GM12878 (cell line): ENCODE results near the gene ARHGAP15. TPM values are rescaled to one million over a fixed set of nuclear protein-coding genes. Genes with fewer than 3 reads are reported as not detected.

Source experiments
- BHLHE40 ChIP-seq, 2 experiments: fragments of 450-650 bp in 1 of 2; IDR thresholded peaks; 2 replicates each; pipeline ENCODE4 v1.6.1; 2011 to 2017; ENCODE audit warnings: low read depth in 2 of 2, borderline replicate concordance in 1 of 2, improper control_type of control experiment in 1 of 2, low read length in 1 of 2, mild to moderate bottlenecking in 1 of 2
- E4F1 ChIP-seq: fragments of 450-650 bp; IDR thresholded peaks from 2 replicates; pipeline ENCODE4 v1.6.1; 2018; ENCODE audit warnings: borderline replicate concordance, mild to moderate bottlenecking; ENCODE audit not compliant: partially characterized antibody
- FOS ChIP-seq: IDR thresholded peaks from 3 replicates; pipeline ENCODE4 v1.6.1; 2011; ENCODE audit warnings: borderline replicate concordance; ENCODE audit not compliant: insufficient read length; ENCODE audit errors: extremely low read depth
- HSF1 ChIP-seq: fragments of 150-350 bp; IDR thresholded peaks from 2 replicates; pipeline ENCODE4 v1.6.1; 2014; ENCODE audit warnings: mild to moderate bottlenecking, low read depth, low read length
- IKZF2 ChIP-seq, 2 experiments: fragments of 450-650 bp; IDR thresholded peaks; 2 replicates each; pipeline ENCODE4 v1.6.1; 2017; ENCODE audit warnings: mild to moderate bottlenecking in 2 of 2, moderate library complexity in 2 of 2
- JUNB ChIP-seq: IDR thresholded peaks from 2 replicates; pipeline ENCODE4 v1.6.1; 2016; ENCODE audit warnings: antibody characterized with exemption, mild to moderate bottlenecking
- MLLT1 ChIP-seq: fragments of 450-650 bp; IDR thresholded peaks from 2 replicates; pipeline ENCODE4 v1.6.1; 2016; ENCODE audit warnings: mild to moderate bottlenecking
- MYB ChIP-seq: fragments of 150-350 bp; IDR thresholded peaks from 2 replicates; pipeline ENCODE4 v1.6.1; 2014; ENCODE audit warnings: mild to moderate bottlenecking, low read depth, low read length, borderline replicate concordance
- NR2C1 ChIP-seq: fragments of 450-650 bp; IDR thresholded peaks from 2 replicates; pipeline ENCODE4 v1.6.1; 2017; ENCODE audit warnings: antibody characterized with exemption, mild to moderate bottlenecking, moderate library complexity
- RAD21 ChIP-seq: IDR thresholded peaks from 2 replicates; pipeline ENCODE4 v1.6.1; 2011; ENCODE audit warnings: mild to moderate bottlenecking, low read depth, low read length, moderate library complexity; ENCODE audit not compliant: insufficient read depth
- SMAD1 ChIP-seq: fragments of 450-650 bp; IDR thresholded peaks from 2 replicates; pipeline ENCODE4 v1.6.1; 2018; ENCODE audit warnings: mild to moderate bottlenecking, low read depth; ENCODE audit not compliant: partially characterized antibody
- SPI1 ChIP-seq: IDR thresholded peaks from 2 replicates; pipeline ENCODE4 v1.6.1; 2011; ENCODE audit warnings: low read depth, mild to moderate bottlenecking, low read length, moderate library complexity, borderline replicate concordance; ENCODE audit not compliant: insufficient read depth
- ZNF24 ChIP-seq: fragments of 450-650 bp; IDR thresholded peaks from 2 replicates; pipeline ENCODE4 v1.6.1; 2017; ENCODE audit warnings: antibody characterized with exemption, mild to moderate bottlenecking
- polyA plus RNA-seq, 11 experiments: library from polyadenylated mRNA; depleted of rRNA in 4 of 11; unstranded in 6 of 11; stranded (reverse) in 5 of 11; fragments of >200 nt; fragmentation: Nextera tagmentation in 4 of 11; fragmentation: Illumina TruSeq in 1 of 11; extraction: Ambion mirVana in 4 of 11; extraction: Trizol in 1 of 11; gene quantifications; 1 replicate in 1 of 11; 2 replicates in 10 of 11; pipeline versions ENCODE4 v1.2.1 to v1.2.3, GENCODE V29; 2011 to 2016; ENCODE audit warnings: inconsistent platforms in 2 of 11, missing spikeins in 2 of 11, low read depth in 1 of 11
- total RNA-seq, 4 experiments: library from RNA; depleted of rRNA in 3 of 4; stranded (reverse); fragments of >200 nt in 3 of 4; fragmentation: Illumina TruSeq in 1 of 4; extraction: Trizol in 1 of 4; gene quantifications; 2 replicates each; pipeline versions ENCODE4 v1.2.1 to v1.2.3, GENCODE V29; 2013 to 2021
- TF ChIP-seq, protein P1 (sequence below): IDR thresholded peaks from 2 replicates; pipeline ENCODE4 v1.6.1; 2011; ENCODE audit warnings: low read depth, low read length, improper control_type of control experiment, borderline replicate concordance
- TF ChIP-seq, protein P2 (sequence below): fragments of 450-650 bp; IDR thresholded peaks from 2 replicates; pipeline ENCODE4 v1.6.1; 2017; ENCODE audit warnings: low read depth, mild to moderate bottlenecking, moderate library complexity
- TF ChIP-seq, protein P3 (sequence below): fragments of 150-350 bp; IDR thresholded peaks from 2 replicates; pipeline ENCODE4 v1.6.1; 2016; ENCODE audit warnings: low read depth, low read length

Gene ARHGAP15
- total and polyA plus RNA-seq, 10 of the 15 experiments (the other 5 are each of a cell fraction or from before 2014, with no cell fraction given): 38.0 to 92.6 (median 66.7) TPM

GRCh38 chr2:143802871-143803650, 673.8 kb downstream of the ARHGAP15 start (continued):
- no peak for TF ChIP-seq SMAD1
- TF ChIP-seq MLLT1: no peak
- TF ChIP-seq, protein P1, sequence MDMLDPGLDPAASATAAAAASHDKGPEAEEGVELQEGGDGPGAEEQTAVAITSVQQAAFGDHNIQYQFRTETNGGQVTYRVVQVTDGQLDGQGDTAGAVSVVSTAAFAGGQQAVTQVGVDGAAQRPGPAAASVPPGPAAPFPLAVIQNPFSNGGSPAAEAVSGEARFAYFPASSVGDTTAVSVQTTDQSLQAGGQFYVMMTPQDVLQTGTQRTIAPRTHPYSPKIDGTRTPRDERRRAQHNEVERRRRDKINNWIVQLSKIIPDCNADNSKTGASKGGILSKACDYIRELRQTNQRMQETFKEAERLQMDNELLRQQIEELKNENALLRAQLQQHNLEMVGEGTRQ: peak; percentile 7; the same call in 1 of the 2 replicates
- 0 out of 4 replicates have a peak, but pooled peaks of 1 of the 2 experiments have one; percentile 11 for TF ChIP-seq BHLHE40 (IDR thresholded peaks at IDR 0.05; ENCODE audit: borderline replicate concordance in 1 of 2, low read depth in 2 of 2, low read length in 1 of 2)
- no peak for TF ChIP-seq FOS
- no peak for TF ChIP-seq NR2C1
- peak; percentile 20; the same call in 1 of the 2 replicates for TF ChIP-seq RAD21
- no peak for TF ChIP-seq ZNF24
- TF ChIP-seq MYB: no peak
- TF ChIP-seq E4F1: no peak
- TF ChIP-seq, protein P2, sequence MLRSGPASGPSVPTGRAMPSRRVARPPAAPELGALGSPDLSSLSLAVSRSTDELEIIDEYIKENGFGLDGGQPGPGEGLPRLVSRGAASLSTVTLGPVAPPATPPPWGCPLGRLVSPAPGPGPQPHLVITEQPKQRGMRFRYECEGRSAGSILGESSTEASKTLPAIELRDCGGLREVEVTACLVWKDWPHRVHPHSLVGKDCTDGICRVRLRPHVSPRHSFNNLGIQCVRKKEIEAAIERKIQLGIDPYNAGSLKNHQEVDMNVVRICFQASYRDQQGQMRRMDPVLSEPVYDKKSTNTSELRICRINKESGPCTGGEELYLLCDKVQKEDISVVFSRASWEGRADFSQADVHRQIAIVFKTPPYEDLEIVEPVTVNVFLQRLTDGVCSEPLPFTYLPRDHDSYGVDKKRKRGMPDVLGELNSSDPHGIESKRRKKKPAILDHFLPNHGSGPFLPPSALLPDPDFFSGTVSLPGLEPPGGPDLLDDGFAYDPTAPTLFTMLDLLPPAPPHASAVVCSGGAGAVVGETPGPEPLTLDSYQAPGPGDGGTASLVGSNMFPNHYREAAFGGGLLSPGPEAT: no peak
- 0 out of 2 replicates have a peak, but pooled peaks have one; percentile 1 for TF ChIP-seq SPI1
- TF ChIP-seq IKZF2 (IDR thresholded peaks at IDR 0.05): no peak; a peak in 1 of 4 replicates
- TF ChIP-seq HSF1: no peak
- TF ChIP-seq, protein P3, sequence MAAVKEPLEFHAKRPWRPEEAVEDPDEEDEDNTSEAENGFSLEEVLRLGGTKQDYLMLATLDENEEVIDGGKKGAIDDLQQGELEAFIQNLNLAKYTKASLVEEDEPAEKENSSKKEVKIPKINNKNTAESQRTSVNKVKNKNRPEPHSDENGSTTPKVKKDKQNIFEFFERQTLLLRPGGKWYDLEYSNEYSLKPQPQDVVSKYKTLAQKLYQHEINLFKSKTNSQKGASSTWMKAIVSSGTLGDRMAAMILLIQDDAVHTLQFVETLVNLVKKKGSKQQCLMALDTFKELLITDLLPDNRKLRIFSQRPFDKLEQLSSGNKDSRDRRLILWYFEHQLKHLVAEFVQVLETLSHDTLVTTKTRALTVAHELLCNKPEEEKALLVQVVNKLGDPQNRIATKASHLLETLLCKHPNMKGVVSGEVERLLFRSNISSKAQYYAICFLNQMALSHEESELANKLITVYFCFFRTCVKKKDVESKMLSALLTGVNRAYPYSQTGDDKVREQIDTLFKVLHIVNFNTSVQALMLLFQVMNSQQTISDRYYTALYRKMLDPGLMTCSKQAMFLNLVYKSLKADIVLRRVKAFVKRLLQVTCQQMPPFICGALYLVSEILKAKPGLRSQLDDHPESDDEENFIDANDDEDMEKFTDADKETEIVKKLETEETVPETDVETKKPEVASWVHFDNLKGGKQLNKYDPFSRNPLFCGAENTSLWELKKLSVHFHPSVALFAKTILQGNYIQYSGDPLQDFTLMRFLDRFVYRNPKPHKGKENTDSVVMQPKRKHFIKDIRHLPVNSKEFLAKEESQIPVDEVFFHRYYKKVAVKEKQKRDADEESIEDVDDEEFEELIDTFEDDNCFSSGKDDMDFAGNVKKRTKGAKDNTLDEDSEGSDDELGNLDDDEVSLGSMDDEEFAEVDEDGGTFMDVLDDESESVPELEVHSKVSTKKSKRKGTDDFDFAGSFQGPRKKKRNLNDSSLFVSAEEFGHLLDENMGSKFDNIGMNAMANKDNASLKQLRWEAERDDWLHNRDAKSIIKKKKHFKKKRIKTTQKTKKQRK: no peak
- TF ChIP-seq JUNB: peak; percentile 9
